ENCODE results near the gene PDPN.

- TF ChIP-seq EZH2phosphoT487 (IDR thresholded peaks at IDR 0.05; ENCODE audit: unreplicated experiment) (no peak), CTCF (conservative IDR thresholded peaks at IDR 0.05; ENCODE audit: low read depth in 2 of 2) (no peak), EZH2 (IDR thresholded peaks at IDR 0.05; ENCODE audit: low read depth, unreplicated experiment) (no peak), REST (IDR thresholded peaks at IDR 0.05; ENCODE audit: unreplicated experiment) (no peak), CREB1 (CRISPR knock-in tag; IDR thresholded peaks at IDR 0.05; ENCODE audit: low read depth) (no peak), ETS1 (IDR thresholded peaks at IDR 0.05) (no peak), POLR2AphosphoS5 (IDR thresholded peaks at IDR 0.05; ENCODE audit: low read depth) (no peak), JUNB (IDR thresholded peaks at IDR 0.05; ENCODE audit: unreplicated experiment) (no peak), ZNF114 (CRISPR knock-in tag; IDR thresholded peaks at IDR 0.05) (no peak), STAT1 (IDR thresholded peaks at IDR 0.05; ENCODE audit: unreplicated experiment) (no peak), NANOG (IDR thresholded peaks at IDR 0.05; ENCODE audit: borderline replicate concordance) (no peak), ZNF331 (CRISPR knock-in tag; IDR thresholded peaks at IDR 0.05; ENCODE audit: low read depth) (no peak), ZNF462 (CRISPR knock-in tag; IDR thresholded peaks at IDR 0.05) (no peak)
Measured at GRCh38 chr1:13605159-13605558, 21.5 kb downstream of the PDPN start.

Measured in GM23338 (cell line).